Measurements from ENCODE around the gene FOXI1.

FOXI1 gene

GRCh38 chr5:170154297-170154696 lies 48.6 kb downstream of the FOXI1 start:
- no peak for DNase-seq

DNA sequence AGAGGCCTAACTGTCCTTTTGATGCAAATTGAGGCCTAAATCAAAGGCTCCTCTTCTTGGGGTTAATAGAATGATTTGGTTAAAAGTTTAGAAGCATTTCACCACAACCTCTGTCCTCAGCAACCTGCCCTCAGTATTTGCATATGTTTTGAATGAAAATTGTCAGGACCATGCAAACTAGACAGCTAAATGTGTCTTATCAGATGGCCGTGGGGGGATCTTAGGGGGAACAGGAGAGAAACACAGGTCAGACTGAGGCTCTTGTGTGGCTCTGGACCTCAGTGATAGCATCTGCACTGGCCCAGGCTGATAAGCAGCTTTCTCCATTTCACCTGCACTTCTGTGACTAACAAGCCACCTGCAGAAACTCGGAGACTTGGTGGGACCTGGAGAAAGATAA lies 49.0 kb downstream of the FOXI1 start:
- DNase-seq, result no peak

DNA sequence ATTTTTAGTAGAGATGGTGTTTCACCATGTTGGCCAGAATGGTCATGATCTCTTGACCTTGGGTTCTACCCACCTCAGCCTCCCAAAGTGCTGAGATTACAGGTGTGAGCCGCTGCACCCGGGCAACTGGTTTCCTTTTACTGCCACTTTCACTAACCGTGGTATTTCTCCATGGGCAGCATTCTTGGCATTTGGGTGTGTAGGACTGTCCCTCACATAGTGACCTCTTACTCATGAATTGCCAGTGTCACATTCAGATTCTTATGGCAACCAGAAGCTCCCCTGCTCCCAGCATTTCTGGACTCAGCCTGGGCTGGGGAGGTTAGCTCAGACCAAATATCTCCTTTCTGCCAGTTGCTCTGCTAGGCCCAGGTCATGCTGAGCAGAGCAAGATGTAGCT lies 50.1 kb downstream of the FOXI1 start:
- DNase-seq, result no peak

DNA sequence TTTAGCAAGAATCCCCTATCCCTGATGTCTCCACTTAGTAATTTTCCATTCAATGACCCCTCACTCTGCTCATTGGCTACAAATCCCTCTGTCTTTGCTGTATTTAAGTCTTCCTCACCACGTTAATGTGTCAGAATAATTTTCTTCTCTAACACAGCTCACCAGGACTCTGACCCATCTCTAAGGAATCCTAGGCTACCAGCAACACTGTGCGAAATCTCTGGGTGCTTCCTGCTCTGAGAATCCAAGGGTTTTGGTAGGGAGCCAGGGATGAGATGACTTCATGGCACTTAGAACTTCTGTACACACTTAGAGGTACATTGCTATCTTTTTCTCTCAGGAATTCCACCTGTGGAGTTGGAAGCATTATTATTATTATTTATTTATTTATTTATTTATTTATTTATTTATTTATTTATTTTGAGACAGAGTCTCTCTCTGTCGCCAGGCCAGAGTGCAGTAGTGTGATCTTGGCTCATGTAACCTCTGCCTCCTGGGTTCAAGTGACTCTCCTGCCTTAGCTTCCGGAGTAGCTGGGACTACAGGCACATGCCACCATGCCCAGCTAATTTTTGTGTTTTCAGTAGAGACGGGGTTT lies 53.5 kb downstream of the FOXI1 start:
- DNase-seq, result no peak

Measured in GDM1 (cell line).